Mucosa of rectum (tissue), 2 donors: ENCODE data around the gene PCDHA9.
"Not testable (repeated sequence)": the region's sequence is repeated elsewhere in the genome, so short reads cannot be mapped to it uniquely, and the experiment has no call there.

Source experiments
- H3K27ac ChIP-seq, 2 donors: one replicate each; pipeline ENCODE4 v1.7.0; 2013; ENCODE audit warnings: inconsistent platforms in 2 of 2, low read depth in 2 of 2, low read length in 2 of 2
- H3K27me3 ChIP-seq, 2 donors: one replicate each; pipeline ENCODE4 v1.7.0; 2013; ENCODE audit warnings: low read length in 2 of 2; ENCODE audit not compliant: control insufficient read depth in 2 of 2, insufficient read depth in 2 of 2
- H3K36me3 ChIP-seq, 2 donors: one replicate each; pipeline ENCODE4 v1.7.0; 2013; ENCODE audit warnings: low read length in 2 of 2; ENCODE audit not compliant: control insufficient read depth in 2 of 2, insufficient read depth in 2 of 2
- H3K4me1 ChIP-seq, 2 donors: one replicate each; pipeline ENCODE4 v1.7.0; 2013; ENCODE audit warnings: low read length in 2 of 2, mild to moderate bottlenecking in 1 of 2; ENCODE audit not compliant: control insufficient read depth in 2 of 2, insufficient read depth in 2 of 2
- H3K4me3 ChIP-seq, 2 donors: one replicate each; pipeline ENCODE4 v1.7.0; 2013; ENCODE audit warnings: low read length in 2 of 2
- H3K9ac ChIP-seq, 2 donors: one replicate each; pipeline ENCODE4 v1.7.0; 2013; ENCODE audit warnings: low read length in 2 of 2, low read depth in 1 of 2, mild to moderate bottlenecking in 1 of 2
- H3K9me3 ChIP-seq, 2 donors: one replicate each; pipeline ENCODE4 v1.7.0; 2013; ENCODE audit warnings: low read length in 2 of 2; ENCODE audit not compliant: control insufficient read depth in 2 of 2
- donor health status: healthy.
- donor health status: Normal muscosa, but diverticular disease.

The PCDHA9 gene

GRCh38 chr5:140848139-140849102, at the start of gene PCDHA9:
PCDHA9 (plus strand) TSS chr5:140848382; CDS start chr5:140848496, 114 bp downstream.
- H3K36me3 ChIP-seq, H3K9ac ChIP-seq, H3K27ac ChIP-seq, H3K4me3 ChIP-seq, H3K27me3 ChIP-seq, H3K4me1 ChIP-seq: not testable (repeated sequence)
- peaks cover 0 to 11% of the 10 kb centered on the region in 2 donors for H3K9me3 ChIP-seq

GRCh38 chr5:140800816-140801493, 47.2 kb upstream of the PCDHA9 start, which contains the start of gene PCDHA3:
PCDHA3 (plus strand) TSS chr5:140801057.
- H3K27me3 ChIP-seq: no peaks in the 10 kb centered on the region
- no peak within 1 kb of the TSS for H3K27ac ChIP-seq

GRCh38 chr5:140801494-140801841, 46.7 kb upstream of the PCDHA9 start:
- Histone ChIP-seq H3K36me3 (no peaks in the 10 kb centered on the region), H3K27ac (no peak overlapping the region), H3K4me3 (no peak overlapping the region), H3K9me3 (peaks cover 7 to 19% of the 10 kb centered on the region in 2 donors), H3K4me1 (no peaks in the 10 kb centered on the region), H3K9ac (no peak overlapping the region), H3K27me3 (no peaks in the 10 kb centered on the region)

More at GRCh38 chr5:140800816-140801493, 47.2 kb upstream of the PCDHA9 start, which contains the start of gene PCDHA3:
- H3K9ac ChIP-seq: no peak within 1 kb of the TSS
- H3K4me3 ChIP-seq: no peak within 1 kb of the TSS
- H3K9me3 ChIP-seq: peaks cover 7 to 19% of the 10 kb centered on the region in 2 donors
- H3K36me3 ChIP-seq: no peaks in the 10 kb centered on the region
- H3K4me1 ChIP-seq: no peaks in the 10 kb centered on the region

GRCh38 chr5:140802381-140802780, 45.8 kb upstream of the PCDHA9 start:
- H3K27me3 ChIP-seq, H3K9ac ChIP-seq, H3K4me3 ChIP-seq, H3K4me1 ChIP-seq, H3K27ac ChIP-seq, H3K36me3 ChIP-seq: not testable (repeated sequence)
- peaks cover 7 to 17% of the 10 kb centered on the region in 2 donors for H3K9me3 ChIP-seq

GRCh38 chr5:140802781-140803271, 45.4 kb upstream of the PCDHA9 start:
- no peaks in the 10 kb centered on the region for H3K4me1 ChIP-seq
- H3K36me3 ChIP-seq: no peaks in the 10 kb centered on the region
- H3K4me3 ChIP-seq: no peak overlapping the region
- no peak overlapping the region for H3K9ac ChIP-seq
- no peak overlapping the region for H3K27ac ChIP-seq
- H3K27me3 ChIP-seq: no peaks in the 10 kb centered on the region
- peaks cover 7 to 17% of the 10 kb centered on the region in 2 donors for H3K9me3 ChIP-seq

GRCh38 chr5:140806834-140807775, 41.1 kb upstream of the PCDHA9 start, which contains the start of gene PCDHA4:
PCDHA4 (plus strand) TSS chr5:140807068.
- H3K27ac ChIP-seq: no peak within 1 kb of the TSS
- peaks cover under 1 to 9% of the 10 kb centered on the region in 2 donors for H3K9me3 ChIP-seq
- no peaks in the 10 kb centered on the region for H3K27me3 ChIP-seq
- no peak within 1 kb of the TSS for H3K9ac ChIP-seq
- no peaks in the 10 kb centered on the region for H3K36me3 ChIP-seq
- no peaks in the 10 kb centered on the region for H3K4me1 ChIP-seq
- peak within 1 kb of the TSS; percentile 43 to 65 for H3K4me3 ChIP-seq

- not testable (repeated sequence) for H3K4me3 ChIP-seq, H3K27ac ChIP-seq, H3K36me3 ChIP-seq, H3K4me1 ChIP-seq, H3K9ac ChIP-seq, H3K27me3 ChIP-seq, H3K9me3 ChIP-seq
These were observed 39.8 kb upstream of the PCDHA9 start for GRCh38 chr5:140808241-140808888.

GRCh38 chr5:140808889-140809291, 39.3 kb upstream of the PCDHA9 start:
- Histone ChIP-seq H3K27me3 (no peaks in the 10 kb centered on the region), H3K9ac (no peak overlapping the region), H3K9me3 (peaks cover 0 to 7% of the 10 kb centered on the region in 2 donors), H3K27ac (no peak overlapping the region), H3K36me3 (no peaks in the 10 kb centered on the region), H3K4me1 (no peaks in the 10 kb centered on the region), H3K4me3 (no peak overlapping the region)
